KOPT-K1 (cell line): ENCODE results near the gene CDH20.

Experiments used
- H3K27ac ChIP-seq: fragments of 200-600 bp; sonication (generic); 2 replicates; pipeline ENCODE4 v1.5.1; 2016; ENCODE audit warnings: antibody characterized with exemption, mild to moderate bottlenecking, low read depth, low read length; ENCODE audit not compliant: poor library complexity, severe bottlenecking
- H3K36me3 ChIP-seq: fragments of 200-600 bp; sonication (generic); 2 replicates; pipeline ENCODE4 v1.5.1; 2017; ENCODE audit warnings: antibody characterized with exemption, mild to moderate bottlenecking, low read length, moderate library complexity; ENCODE audit not compliant: insufficient read depth
- H3K9me3 ChIP-seq: fragments of 200-600 bp; sonication (generic); 2 replicates; pipeline ENCODE4 v1.5.1; 2017; ENCODE audit warnings: antibody characterized with exemption, low read length, mild to moderate bottlenecking; ENCODE audit not compliant: insufficient read depth, poor library complexity, severe bottlenecking

The CDH20 gene

DNA sequence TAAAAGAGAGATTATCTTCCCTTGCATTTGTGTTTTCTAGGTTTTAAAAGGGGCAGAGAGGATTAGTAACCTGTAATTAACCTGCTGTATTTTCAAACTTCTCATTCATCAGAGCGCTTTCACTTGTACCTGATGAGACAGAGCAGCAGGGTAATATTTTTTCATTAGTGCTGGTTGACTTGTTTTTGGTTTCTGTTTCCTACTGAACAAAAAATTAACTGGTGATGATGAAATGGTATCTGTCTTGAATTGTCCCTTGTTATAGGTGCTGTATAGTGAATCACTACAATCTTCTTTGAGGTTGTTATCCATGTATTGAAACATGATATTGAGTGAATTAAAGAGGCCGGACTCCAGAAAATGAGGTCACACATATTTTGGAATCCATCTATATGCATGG lies 37.9 kb downstream of the CDH20 start:
- no peak overlapping the region for H3K27ac ChIP-seq
- no peaks in the 10 kb centered on the region for H3K36me3 ChIP-seq
- no peaks in the 10 kb centered on the region for H3K9me3 ChIP-seq

DNA sequence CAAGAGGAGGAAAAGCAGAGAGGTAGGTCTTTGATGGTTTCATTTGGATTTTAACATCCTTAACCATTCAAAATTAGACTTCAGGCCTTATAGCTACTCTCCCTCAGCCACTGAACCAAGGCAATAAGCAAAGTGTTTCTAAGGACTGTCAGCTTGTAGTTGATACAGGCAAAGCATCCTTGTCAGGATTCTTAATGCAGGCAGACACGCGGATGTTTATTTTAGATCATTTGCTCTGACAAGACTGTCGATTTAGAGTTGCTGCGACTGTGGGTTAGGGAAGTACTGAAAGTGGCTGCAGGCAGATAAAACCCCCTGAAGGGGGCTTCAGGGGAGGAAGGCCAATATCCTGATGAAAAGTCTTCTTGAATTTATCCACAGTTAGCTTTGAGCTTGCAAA lies 46.6 kb downstream of the CDH20 start:
- Histone ChIP-seq H3K9me3 (no peaks in the 10 kb centered on the region), H3K27ac (no peak overlapping the region), H3K36me3 (no peaks in the 10 kb centered on the region)

DNA sequence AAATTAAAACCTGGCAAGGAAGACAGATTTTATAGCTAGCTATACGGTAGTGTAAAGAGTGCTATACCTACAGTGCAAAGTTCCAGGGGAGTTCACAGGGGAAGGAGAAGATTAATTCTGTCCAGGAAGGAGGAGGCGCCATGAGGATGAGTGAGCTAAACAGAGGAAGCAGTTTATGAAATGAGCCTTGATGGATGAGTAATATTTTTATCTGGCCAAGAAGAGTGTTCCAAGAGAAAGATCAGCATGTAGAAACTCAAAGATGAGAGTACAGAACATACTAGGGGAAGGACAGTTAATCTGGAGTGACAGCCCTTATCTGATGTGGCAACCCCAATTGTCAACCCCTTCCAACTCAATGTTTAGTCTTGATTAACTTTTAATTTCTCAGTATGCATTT lies 54.8 kb downstream of the CDH20 start:
- H3K27ac ChIP-seq = no peak overlapping the region
- H3K36me3 ChIP-seq = no peaks in the 10 kb centered on the region
- no peaks in the 10 kb centered on the region for H3K9me3 ChIP-seq

DNA sequence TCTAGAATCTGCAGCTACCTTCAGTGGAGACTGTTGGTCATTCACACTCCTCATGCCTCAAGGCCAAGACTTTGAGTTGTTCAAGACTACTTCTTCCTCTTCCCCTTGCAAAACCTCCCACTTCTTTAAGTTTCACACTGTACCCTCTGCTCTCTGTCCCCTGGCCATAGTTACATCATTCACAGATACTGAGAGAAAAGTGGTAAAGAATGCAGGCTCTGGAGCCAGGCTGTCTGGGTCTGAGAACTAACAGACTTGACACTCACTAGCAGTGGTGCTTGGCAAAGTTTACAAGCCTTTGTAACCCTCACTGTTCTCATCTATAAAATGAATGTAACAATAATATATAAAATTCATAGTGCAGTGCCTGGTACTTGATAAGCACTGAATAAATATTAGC lies 61.8 kb downstream of the CDH20 start:
- Histone ChIP-seq H3K27ac (no peak overlapping the region), H3K36me3 (no peaks in the 10 kb centered on the region), H3K9me3 (no peaks in the 10 kb centered on the region)

DNA sequence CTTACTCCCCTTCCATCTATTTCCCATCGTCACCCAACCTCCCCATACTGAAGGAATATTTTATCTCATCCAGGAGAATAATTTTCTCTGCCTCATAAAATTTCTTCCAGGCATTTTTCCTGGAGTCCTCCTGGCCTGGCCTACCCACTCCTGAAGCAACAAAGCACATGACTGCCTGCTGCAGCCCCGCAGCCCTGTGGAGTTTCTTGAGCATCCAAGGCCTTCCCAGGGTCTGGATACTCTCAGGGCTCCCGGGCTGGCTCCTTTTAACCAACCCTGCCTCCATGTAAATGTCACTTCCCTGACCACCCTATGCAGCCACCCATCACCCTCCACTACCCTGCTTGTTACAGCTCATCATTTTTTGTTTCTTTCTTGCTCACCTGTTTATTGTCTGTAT lies 64.0 kb downstream of the CDH20 start:
- H3K36me3 ChIP-seq = no peaks in the 10 kb centered on the region
- no peak overlapping the region for H3K27ac ChIP-seq
- no peaks in the 10 kb centered on the region for H3K9me3 ChIP-seq

DNA sequence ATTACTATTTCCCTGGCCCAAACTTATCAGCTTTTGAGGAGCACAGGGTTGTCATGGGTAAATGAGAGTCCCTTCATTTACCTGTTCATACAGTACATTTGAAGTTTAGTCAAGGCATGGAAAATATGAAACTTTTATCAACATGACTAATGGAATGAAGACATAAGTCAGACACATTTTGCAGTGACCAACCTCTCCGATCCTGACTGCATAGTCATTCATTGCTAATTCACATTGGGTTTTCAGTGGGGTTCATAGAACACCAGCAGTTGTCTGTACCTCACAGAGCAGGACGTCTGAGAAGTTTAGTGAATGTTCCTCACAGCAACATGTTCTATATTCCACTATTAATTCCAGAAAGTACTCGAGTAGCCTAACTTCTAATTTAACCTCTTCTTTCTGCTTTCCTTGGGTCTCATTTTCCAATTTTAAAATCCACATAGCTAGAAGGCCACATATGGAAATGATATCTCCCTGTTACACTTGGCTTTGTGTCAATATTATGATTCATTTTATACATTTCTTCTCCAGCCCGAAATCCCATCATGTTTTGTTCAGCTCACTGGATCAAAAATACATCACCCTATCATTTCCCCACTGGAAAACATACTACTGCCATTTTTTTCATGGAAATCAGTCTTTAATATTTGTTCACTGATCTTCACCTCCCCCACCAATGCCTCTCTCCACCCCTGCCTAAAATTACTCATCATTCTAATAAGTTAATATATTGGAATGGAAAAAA lies 65.9 kb downstream of the CDH20 start:
- no peak overlapping the region for H3K27ac ChIP-seq
- no peaks in the 10 kb centered on the region for H3K36me3 ChIP-seq
- H3K9me3 ChIP-seq = no peaks in the 10 kb centered on the region

DNA sequence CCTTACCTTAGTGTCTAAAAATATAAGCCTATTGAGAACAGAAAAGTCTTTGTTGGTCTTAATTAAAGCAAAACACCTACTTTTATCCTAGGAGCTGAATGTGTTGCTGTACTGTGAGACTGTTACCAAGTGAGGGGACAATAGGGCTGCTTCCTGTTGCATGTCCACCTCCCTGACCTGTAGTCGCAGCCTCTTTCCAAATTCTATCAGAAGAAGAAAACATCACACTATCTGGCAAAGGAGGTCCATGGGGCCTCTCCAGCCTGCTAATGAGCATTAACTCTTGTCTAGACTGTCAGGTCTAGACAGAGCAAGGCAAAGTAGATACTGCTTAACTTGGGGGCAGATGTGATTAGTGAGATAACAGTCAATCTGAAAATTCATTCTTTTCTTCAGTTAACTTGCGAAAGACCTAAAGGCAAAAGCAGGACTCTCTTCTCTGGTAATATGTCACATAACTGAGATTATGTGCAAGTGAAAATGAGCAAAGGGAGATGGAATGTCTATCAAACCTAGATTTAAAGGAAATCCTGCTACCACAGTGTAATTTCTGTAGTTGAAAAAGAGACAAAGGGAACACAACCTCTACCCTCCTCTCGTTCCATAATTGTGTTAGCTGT lies 66.9 kb downstream of the CDH20 start:
- Histone ChIP-seq H3K36me3 (no peaks in the 10 kb centered on the region), H3K27ac (no peak overlapping the region), H3K9me3 (no peaks in the 10 kb centered on the region)

DNA sequence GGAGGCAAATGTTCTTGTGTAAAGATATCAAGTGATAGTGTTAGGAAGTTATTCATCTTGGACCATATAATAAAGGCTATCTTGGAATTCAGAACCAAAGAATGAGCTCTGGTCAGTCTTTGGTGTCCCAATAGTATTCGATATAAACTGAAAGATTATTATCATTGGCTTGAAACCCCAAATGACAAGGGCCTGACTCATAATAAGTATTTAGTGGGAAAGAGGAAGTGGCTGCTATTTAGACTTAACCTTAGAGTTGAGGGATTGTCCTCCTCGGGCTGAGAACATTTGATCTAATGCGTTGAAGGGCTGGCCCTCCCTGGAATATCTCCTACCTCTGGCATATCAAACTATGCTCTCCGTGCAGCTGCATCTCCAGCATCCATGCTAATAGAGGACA lies 67.5 kb downstream of the CDH20 start:
- Histone ChIP-seq H3K9me3 (no peaks in the 10 kb centered on the region), H3K36me3 (no peaks in the 10 kb centered on the region), H3K27ac (no peak overlapping the region)

DNA sequence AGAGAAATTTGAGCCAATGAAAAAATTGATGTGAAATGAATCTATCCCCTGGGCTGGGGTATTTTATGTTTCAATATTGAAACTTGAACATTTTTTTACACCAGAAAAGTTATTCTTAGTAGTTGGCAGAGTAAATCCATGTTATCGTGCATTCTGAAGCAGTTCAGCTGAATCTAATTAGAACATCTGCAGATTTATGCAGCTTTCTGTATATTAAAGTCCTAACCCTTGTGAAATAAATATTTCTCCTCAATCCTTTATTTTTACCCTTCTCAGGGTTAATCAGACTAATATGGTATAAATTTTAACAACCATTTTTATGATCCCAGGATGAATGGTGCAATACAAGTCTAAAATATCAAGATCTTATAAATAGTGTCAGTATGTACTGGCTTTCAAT lies 69.5 kb downstream of the CDH20 start:
- Histone ChIP-seq H3K27ac (no peak overlapping the region), H3K36me3 (no peaks in the 10 kb centered on the region), H3K9me3 (no peaks in the 10 kb centered on the region)

DNA sequence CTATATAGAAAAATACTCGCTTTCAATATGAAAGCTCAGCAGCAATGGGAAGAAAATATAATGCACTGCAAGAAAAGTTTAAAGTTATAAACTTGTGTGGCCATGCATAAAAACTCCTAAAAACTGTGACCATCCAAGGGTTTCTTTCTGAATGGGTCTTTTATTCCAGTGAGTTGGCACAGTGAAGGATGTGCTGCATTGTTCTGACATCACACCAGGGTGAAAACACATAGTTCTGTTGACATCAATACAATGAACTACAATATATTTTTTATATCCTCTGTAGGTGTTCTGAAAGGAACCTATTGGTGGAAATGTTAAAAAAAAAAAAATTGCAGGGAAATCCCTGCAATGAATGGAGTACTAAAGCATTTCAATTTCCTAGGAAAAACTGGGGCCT lies 80.2 kb downstream of the CDH20 start:
- H3K27ac ChIP-seq = no peak overlapping the region
- H3K9me3 ChIP-seq = no peaks in the 10 kb centered on the region
- no peaks in the 10 kb centered on the region for H3K36me3 ChIP-seq

DNA sequence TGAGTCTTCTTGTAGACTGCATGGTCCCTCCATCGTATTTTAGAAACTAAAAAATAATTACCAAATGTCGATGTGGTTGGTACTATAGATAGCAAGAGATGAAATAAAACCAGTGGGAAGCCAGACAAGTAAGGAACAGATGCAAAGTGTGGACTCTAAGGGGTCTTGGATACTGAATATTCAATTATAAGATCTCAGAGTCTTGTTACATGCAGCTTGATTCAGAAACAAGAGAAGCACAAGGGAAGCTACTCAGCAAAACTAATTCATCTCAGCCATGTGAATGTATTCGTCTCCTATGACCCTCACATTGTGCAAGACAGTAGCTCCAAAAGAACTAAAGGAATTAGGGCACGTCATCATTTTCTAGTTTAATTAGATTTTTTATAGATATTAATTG lies 80.9 kb downstream of the CDH20 start:
- Histone ChIP-seq H3K9me3 (no peaks in the 10 kb centered on the region), H3K36me3 (no peaks in the 10 kb centered on the region), H3K27ac (no peak overlapping the region)

DNA sequence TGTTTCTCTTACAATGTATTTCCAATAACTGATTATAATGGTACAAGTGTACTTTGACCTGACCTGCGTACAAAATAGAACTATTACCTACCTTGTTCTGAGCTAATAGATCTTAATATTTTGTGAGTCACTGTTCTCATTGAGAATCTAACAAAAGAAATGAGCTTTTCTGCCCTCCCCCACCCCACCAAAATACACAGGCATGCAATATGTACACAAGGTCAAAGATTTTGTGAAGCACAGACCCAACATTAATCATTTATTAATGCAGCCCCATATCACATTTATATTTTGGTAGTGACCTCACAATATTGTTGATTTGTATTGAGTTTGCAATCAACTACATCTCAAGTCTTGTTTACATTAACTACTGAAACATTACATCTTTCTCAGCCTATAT lies 86.5 kb downstream of the CDH20 start:
- no peaks in the 10 kb centered on the region for H3K9me3 ChIP-seq
- no peak overlapping the region for H3K27ac ChIP-seq
- H3K36me3 ChIP-seq = no peaks in the 10 kb centered on the region

DNA sequence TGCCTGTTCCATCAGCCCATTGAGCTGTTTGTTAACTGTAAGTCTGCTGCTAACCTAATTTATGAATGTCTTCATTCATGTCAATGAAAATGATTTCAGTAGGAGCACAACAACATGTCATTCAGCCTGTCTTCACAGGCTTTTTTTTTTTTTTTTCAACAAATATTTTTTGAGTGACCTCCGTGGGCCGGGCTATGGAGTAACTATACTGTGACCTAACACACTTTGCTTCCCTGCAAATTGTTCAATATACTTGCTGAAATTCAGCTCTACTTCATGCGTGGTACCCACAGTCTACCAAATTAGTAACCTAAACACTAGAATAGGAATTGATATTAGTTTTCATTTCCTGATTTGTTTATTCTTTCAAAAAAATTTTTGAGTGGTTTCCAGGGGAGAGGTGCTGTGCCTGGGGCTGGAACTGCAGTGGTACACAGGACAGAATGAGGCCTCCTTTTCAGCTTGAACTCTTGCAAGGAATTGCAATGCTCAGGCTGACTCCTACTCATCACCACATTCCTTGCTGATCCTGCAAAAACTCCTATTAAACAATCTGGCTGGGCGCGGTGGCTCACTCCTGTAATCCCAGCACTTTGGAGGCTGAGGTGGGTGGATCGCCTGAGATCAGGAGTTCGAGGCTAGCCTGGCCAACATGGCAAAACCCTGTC lies 87.1 kb downstream of the CDH20 start:
- Histone ChIP-seq H3K27ac (no peak overlapping the region), H3K9me3 (no peaks in the 10 kb centered on the region), H3K36me3 (no peaks in the 10 kb centered on the region)

DNA sequence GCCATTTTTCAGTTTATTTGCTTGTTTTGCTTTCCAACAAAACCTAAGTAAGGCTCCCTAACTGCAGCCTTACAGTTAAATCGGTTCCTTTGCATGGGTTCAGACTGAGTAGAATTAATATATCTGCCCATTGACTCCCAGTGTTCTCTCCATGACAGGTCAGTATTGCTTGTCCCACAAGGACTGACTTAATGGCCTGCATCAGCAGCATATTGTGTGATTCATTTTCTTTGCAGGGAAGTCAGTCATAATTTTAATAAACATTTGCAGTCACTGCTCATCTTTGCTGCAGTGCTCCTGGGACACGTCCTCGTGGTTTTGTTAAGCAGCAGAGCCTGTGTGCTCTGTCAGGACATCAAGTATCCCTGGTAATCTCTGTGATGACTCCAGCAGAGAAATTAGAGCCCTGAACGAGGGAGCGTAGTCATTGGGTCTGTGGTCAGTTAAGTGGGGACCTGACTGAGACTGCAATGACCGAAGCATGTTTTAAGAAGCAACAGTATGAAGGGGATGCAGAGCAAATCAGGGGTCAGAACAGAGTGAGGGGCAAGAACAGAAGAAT lies 93.3 kb downstream of the CDH20 start:
- Histone ChIP-seq H3K27ac (no peak overlapping the region), H3K9me3 (no peaks in the 10 kb centered on the region), H3K36me3 (no peaks in the 10 kb centered on the region)

DNA sequence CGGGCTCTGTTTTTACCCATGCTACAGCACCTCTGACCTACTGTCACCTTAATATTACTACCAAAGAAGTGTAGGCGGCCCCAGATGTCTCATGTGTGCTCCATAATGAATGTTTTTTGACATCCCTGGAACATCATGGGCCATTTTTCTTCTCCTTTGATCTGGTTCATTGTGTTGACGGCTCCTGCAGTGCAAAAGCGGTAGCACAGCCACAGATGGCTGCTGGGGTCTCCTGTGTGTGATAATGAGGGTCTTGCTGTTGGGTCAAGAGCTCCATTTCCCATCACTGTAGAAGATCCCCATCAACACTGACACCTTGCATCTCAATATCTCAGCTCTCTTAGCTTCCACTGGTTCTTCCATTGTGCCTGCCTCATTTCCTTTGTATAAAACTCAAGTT lies 95.0 kb downstream of the CDH20 start:
- no peak overlapping the region for H3K27ac ChIP-seq
- H3K36me3 ChIP-seq = no peaks in the 10 kb centered on the region
- H3K9me3 ChIP-seq = no peaks in the 10 kb centered on the region
